Germinal center (tissue), 1 donor: ENCODE measurements around the gene FAM184B.
"Not testable (repeated sequence)": the region's sequence is repeated elsewhere in the genome, so short reads cannot be mapped to it uniquely, and the experiment has no call there.

Experiments
- DNase-seq: peaks from one replicate; pipeline ENCODE4 v3.0.0; 2012; ENCODE audit warnings: mixed read lengths, low spot score

Gene FAM184B

DNA sequence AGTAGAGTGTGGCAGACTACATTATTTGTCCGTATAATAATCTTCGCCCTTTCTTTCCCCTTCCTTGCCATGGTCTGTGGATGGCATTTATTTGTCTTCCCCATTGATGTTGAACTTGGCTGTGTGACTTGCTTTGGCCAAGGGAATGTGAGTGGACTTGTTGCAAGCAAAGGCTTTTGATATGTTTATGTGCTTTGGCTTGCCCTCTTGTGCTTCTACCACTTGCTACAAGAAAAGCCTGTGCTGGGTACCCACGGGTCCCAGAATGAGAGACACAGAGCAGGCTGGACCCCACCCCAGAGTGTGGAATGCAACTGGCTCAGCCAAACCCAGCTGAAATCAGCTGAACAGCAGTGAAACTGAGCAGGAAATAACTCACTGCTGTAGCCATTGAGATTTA, 63.0 kb downstream of the FAM184B start:
- no peak for DNase-seq

DNA sequence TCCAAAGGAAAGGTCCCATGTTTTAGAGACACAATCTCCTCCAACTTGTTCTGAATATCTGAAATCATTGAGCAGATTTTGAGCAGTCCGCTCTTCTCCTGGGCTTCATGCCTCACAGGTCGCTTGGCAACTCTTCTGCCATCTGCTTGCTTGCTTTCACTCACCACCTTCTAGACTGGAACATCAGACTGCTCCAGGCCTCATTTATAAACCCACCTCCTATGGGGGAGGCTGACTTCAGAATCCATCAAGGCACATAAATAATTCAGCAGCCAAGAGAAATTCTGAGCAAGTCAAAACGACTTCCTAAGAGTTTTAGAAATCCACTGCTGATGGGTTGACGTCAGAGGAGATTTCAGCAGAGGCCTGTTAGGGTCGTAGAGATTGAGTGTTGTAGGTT, 64.1 kb downstream of the FAM184B start:
- DNase-seq: no peak

DNA sequence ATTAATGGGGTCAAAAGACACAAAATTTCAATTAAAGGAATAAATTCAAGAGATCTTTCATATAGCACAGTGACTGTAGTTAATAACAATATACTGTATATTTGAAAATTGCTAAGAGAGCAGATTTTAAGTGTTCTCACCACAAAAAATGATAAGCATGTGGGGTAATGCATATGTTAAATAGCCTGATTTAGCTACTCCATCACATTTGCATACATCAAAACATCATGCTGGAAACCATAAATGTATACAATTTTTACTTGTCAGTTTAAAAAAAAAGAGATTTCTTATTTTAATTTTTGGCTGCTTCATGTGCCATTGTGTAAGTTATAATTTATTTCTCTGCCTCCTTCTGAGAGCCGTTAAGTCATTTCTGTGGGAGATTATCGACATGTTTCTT, 65.9 kb downstream of the FAM184B start:
- no peak for DNase-seq

DNA sequence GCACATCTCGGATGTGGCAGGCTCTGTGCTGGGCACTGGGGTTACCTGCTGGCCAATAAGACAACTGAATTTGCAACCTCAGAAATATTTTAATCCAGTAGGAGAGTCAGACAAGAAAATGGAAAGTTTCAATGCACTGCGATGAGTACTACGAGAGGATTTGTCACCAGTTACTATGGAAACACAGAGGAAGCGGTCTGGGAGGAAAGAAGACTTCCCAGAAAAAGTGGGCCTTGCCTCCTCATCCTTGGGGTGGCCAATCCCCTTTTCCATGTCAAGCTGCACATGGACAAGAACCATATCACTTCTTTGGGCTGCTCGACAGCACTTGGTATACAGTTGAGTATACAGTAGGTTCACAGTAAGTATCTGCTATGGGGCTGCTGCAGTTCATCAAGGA, 67.6 kb downstream of the FAM184B start:
- DNase-seq: no peak

DNA sequence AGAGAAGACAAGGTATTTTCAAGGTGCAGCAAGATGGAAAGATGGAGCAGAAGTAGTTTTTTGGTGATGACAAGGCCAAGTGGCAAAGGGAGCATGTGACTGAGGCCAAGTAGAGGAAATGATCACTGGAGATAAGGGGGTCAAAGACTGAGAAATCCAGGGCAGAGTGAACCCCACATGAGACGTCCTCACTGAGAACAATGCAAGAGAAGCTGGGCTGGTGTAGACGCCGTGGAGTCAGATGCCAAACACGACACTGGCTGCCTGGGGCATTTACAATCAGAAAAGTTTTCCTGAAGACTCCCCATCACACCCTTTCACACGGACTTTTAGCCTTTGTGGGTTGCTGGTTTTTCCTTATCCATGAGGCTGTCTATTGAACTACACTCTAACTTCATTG, 69.3 kb downstream of the FAM184B start:
- no peak for DNase-seq

DNA sequence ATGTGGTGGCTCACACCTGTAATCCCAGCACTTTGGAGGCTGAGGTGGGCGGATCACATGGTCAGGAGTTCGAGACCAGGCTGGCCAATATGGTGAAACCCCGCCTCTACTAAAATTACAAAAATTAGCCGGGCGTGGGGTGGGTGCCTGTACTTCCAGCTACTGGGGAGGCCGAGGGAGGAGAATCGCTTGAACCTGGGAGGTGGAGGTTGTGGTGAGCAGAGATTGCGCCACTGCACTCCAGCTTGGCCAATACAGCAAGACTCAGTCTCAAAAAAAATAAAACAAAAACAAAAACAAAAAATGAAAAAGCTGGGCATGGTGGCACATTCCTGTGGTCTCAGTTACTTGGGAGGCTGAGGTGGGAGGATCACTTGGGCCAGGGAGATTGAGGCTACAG, 70.2 kb downstream of the FAM184B start:
- DNase-seq: not testable (repeated sequence)

DNA sequence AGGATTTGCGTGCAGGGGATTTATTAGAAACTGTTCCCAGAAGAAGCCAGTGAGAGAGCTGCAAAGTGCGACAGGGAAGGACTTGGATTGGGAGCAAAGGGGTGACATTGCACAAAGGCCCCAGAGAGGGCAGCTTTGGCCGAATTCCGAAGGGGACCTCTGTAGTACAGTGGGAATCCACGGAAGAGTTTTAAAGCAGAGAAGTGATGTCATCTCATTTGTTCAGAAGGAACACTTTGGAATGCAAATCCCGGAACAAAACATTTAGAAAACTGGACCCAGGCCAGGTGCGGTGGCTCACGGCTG, 71.7 kb downstream of the FAM184B start:
- no peak for DNase-seq

DNA sequence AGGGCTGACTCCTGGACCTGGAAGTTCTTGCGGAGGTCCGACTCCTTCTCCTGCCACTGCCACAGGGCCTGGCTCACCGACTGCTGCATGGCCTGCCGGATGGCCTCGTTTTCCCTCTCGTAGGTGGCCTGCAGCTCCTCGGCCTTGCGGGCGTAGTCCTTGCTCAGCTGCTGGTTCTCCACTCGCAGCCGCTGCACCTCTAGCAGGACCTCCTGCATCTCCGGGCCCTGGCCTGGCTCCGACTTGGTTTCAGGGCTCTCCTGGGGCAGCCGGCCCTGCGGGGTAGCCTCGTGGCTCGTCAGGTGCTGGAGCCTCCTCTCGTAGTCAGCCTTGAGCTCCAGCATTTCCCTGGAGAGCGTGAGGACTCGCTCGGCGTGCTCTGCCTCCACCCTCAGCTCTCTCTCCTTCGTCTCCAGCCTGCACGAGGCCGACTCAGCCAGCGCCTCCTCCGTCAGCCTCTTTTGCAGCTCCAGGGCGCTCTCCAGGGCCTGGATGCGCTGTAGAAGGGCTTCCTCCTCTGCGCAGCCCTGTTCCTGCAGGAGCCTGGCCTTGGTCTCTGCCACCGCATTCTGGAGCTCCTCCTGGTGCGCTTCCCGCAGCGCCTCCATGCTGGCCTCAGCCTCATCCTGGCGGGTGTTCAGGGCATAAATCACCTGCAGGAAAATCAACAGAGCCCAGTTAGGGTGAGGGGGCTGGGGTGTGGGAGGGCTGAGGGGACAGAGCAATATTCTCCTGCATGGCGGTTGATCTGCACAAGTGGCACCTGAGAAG, 72.2 kb downstream of the FAM184B start:
- DNase-seq: no peak

DNA sequence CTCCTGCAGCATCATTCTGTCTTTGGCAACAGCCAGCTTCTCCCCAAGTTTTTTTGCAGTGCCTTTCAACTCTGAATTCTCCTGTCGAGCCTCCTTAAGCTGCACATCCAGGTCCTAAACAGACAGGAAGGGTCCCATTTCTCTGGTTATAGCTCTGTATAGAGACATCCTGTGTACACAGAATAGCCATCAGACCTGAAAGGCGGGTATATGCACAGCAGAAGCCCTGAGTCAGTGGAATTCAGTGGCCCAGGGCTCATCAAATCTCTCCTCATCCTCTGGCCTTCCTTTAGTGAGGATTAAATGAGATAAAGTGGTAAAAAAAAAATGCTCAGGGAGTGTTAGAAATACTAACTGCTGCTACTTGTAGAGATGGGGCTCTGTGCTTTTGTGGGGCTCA, 73.8 kb downstream of the FAM184B start:
- no peak for DNase-seq

DNA sequence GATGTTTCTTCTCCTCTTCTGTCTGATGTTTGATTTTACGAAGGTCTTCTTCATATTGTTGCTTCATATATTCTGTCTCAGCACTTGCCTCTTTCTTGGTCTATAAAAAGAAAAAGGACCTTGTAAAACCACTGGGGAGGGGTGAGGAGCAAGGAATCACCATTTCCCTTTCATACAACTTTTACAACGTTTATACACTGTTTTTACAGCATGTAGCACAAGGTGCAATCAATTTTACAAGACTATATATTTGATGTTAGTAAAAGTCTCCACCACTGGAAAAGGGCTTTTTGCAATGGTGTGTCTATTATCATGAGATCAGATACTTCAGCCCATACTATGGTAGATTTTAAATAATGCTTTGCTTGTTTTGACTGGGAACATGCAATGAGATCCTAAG, 76.3 kb downstream of the FAM184B start:
- DNase-seq: no peak

DNA sequence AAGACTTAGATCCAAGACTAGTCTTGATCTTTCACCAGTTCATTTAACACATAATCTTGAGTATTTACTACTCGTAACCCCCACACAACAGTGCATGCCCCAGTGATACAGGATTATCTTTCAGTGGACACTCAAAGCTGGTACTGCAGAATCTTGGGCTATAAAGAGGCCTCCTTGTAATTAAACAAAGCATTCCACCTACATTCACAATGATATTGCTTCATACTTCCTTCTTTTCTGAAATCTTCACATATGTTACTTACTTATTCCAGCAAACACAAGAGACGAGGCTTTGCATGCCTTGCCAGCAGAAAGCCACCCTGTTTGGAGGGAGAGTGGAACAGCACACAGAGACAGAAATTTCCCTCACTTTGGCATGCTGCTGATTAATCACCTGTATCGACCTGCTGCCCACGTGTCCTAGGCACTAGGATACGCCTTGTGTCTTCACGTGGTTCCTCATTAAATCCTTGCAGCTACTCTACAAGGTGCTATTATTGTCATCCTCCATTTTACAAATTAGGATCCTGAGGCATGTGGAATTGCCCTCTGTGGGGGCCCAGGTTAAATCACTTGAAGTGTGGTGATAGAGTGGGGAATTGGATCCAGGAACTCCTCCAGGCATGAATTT, 77.3 kb downstream of the FAM184B start:
- DNase-seq: no peak

DNA sequence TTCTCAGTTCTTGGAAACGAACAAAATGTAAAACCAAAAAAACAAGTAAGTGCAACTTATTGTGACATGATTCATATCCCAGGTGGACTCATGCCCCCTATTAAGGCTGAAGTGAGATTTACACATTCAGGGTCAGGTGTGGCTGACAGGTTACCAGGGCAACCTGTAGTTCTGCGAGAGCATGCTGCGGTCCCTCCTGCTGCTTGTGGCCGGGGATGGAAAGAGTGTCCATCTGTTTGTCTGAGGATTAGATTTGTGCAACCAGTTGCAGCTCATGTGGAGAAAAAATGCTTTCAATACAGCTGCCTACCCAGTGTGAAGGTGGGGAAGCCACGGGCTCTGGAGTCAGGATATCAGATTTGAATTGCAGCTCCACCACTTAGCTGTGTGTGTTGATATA, 78.8 kb downstream of the FAM184B start:
- DNase-seq: no peak

DNA sequence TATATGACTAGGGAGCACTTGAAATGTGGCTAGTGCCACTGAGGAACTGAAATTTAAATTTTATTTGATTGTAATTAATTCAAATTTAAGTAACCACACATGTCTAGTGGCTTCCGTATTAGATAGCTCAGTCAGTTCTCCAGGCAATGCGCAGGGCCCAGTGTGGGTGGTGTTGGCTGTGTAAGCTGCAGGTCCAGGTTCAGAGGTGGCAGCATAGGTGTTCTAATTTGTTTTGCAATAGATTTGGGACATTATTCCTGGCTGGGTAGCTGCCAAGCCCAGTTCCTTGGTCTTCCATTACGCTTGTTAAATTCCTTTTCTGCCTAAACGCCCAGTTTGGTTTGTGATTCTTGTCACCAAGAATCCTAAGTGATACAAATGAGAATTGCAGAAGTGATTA, 79.5 kb downstream of the FAM184B start:
- DNase-seq: no peak

DNA sequence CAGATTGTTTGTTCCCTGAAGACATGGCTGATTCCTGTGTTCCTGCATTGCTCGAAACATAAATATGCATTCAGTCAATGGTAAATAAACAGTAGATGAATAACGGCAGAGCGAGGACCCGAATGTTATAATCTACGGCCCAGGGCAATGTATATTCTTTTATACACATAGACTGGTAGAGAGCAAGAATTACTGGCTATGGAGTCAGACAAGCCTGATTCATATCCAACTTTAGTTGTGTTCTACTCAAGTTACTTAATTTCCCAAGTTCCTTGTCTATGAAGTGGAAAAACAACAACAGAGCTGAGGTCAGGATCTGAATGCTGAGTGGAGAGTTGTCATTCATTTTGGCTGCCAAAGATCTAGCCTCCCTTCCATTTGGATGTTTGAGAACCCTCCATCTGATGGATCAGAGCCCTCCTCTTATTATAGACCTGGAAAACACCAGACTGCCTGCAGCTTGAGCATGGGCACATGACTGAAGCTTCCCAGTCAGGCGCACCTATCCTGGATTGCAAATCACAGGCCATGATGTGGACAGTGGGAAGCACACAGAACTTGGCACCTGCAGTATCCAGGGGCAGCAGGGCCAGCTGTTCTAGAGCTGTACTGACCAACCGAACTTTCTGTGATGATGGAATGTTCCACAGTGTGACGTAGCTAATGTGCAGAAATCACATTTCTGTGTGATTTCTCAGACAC, 80.1 kb downstream of the FAM184B start:
- DNase-seq: no peak

DNA sequence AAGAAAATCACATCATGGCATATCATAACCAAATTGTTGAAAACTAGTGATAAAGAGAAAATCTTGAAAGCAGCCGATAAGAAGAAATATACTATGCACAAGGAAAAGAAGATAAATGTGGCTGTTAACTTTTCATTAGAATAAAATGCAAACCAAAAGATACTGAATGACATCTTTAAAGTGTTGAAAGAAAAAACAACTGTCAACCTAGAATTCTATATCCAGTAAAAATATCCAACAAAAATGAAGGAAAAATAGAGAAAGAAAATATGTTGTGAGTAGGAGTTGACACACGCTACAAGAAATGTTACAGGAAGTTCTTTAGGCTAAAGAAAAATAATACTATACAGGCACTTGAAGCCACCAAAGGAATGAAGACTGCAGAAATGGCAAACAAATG, 82.0 kb downstream of the FAM184B start:
- no peak for DNase-seq

DNA sequence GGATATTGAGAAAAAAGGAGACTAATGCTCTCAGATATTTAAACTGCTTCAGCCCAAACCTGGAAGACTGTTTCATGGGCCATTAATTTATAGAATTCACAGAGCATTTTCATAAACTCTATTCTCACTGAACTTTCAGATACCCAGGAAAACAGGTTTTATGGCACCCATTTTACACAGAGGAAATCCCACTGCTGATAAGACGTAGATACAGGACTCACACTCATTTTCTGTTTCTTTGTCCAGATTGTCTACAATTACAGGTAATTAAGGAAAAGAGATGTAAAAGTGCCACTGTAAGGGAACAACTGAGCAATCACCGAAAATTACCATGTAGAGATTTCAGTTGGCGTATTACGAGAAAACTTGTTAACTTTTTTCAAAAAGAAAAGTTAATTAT, 83.3 kb downstream of the FAM184B start:
- DNase-seq: no peak

DNA sequence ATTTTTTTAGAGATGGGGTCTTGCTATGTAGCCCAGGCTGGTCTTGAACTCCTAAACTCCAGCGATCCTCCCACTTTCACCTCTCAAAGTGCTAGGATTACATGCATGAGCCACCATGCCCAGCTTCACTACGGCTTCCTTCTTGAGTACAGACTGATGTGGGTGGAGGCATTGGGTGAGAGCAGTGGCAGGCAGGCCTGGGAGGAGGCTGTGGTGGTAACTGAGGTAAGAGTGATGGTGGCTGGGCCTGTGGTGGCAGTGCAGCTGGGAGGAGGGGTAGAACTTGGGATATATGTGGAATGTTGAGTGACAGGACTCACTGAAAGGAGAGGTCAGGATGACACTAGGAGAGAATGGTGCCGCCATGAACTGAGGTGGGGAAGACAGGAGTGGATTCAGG, 86.1 kb downstream of the FAM184B start:
- no peak for DNase-seq

DNA sequence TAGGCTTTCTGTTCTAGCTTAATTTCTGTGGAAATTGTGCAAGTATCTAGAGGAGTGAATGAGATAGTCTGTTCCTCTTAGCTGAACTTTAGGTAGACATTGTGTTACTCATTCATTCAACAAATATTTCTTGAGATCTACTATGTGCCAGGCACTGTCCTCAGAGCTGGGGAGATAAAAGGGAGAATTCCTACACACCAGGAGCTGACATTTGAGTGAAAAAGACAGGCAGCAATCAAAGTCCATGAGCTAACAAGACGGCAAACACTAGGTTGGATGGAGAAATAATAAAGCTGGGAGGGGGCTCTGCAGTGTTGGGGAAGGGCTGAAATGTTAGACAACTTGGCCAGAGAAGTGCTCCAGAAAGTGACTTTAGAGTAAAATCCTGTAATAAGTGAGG, 86.9 kb downstream of the FAM184B start:
- no peak for DNase-seq

DNA sequence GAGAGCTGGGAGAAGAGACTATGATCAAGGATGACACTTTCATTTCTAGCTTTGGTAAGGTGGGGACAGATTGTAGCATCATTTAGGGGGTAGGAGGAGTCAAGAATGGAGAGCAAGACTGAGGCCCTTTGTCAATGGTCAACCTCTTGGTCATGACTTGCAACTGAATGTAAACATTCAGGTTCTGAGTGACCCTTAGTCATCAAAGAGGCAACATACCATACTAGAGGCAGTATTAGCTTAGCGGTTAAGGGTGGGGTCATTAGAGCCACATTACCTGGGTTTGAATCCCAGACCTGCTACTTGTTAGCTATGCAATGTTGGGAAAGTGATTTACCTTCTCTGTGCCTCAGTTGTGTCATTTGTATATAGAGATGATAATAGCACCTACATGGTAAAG, 90.5 kb downstream of the FAM184B start:
- no peak for DNase-seq

DNA sequence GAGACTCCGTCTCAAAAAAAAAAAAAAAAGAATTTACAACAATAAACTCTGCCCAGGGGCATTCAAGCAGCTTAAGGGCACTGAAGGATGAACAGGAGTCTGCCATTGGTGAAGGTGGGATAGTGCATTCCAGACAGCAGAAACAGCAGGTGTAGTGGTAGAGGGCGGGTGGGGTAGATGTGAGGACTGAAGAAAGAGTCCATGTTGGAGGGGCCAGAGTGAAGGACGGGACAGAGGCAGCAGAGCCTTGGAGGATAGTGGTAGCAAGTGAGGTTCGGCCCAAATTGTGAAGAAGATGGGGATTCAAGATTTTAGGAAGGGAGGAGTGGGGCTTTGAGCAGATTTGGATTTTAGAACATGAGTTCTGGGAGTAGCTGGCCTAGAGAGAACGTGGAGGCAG, 91.3 kb downstream of the FAM184B start:
- DNase-seq: no peak

DNA sequence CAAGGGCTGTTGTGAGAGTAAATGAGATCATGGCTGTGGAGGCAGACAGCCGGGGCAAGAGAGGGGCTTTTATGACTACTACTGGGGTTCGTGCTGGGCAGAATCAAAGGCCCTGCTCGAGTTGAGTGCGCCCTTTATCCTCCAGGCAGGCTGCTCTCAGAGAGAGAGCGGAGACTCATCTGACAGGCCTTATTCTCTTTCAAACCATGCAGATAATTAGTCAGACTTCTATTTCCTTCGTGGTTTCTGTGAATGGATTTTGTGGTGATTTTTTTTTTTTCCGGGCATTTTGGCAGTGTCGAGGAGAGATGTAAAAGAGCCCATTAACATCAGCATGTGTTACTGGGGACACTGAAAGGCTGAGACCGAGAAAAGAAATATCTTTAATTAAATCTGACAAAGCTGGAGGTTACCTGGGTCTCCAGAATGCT, 93.4 kb downstream of the FAM184B start:
- DNase-seq: no peak

DNA sequence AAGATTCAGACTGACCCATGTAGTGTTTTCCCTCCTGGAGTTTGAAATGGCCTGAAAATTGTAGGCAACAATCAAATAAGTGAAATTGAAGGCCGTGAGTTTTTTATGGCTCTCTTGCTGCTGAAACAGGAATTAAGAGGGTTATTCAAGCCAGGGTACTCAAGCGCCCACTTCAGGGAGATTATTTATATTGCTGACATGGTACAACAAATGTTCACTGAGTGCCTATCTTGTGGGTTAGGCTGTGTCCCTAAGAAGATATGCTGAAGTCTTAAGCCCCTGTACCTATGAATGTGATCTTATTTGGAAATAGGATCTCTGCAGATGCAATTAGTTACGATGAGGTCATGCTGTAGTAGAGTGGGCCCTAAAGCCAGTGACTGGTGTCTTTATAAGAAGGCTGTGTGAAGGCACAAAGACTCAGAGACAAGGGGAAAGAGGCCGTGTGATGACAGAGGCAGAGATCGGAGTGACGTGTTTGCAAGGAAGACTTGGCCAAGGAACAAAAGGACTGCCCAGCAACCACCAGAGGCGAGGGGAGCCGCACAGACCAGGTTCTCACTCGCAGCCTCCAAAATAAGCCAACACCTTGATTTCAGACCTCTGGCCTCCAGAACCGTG, 94.1 kb downstream of the FAM184B start:
- DNase-seq: no peak

DNA sequence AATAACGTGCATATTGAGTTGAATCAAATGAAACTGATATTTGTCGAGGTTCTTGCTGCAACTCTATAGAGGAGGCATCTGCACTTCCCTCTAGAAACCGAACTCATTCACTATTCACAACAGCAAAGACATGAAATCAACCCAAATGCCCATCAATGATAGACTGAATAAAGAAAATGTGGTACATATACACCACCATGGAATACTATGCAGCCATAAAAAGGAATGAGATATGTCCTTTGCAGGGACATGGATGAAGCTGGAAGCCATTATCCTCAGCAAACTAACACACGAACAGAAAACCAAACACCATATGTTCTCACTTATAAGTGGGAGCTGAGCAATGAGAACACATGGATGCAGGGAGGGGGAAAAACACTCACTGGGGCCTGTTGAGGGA, 96.8 kb downstream of the FAM184B start:
- DNase-seq: not testable (repeated sequence)
